Immature natural killer cell (primary cell): ENCODE results near the gene MYOM1. TPM values are rescaled to one million over a fixed set of nuclear protein-coding genes. Genes with fewer than 3 reads are reported as not detected.
A peak's percentile ranks its signal among the peaks of the same experiment; 100 is the strongest.
"Not testable (repeated sequence)": the region's sequence is repeated elsewhere in the genome, so short reads cannot be mapped to it uniquely, and the experiment has no call there.

ENCODE experiments used
- DNase-seq, 3 donors: peaks; one replicate each; pipeline ENCODE4 v3.0.0; 2022; ENCODE audit warnings: mixed read lengths in 1 of 3
- H3K27ac Mint-ChIP-seq, 6 donors: one replicate each; pipeline ENCODE4 v1.8.0; 2020; ENCODE audit warnings: mixed read lengths in 6 of 6, mild to moderate bottlenecking in 5 of 6, inconsistent platforms in 4 of 6, moderate library complexity in 3 of 6
- H3K27me3 Mint-ChIP-seq, 3 donors: one replicate each; pipeline ENCODE4 v1.8.0; 2020 to 2021; ENCODE audit warnings: low read depth in 3 of 3, mild to moderate bottlenecking in 3 of 3, mixed read lengths in 3 of 3, moderate library complexity in 3 of 3, inconsistent platforms in 1 of 3
- H3K36me3 Mint-ChIP-seq, 3 donors: one replicate each; pipeline ENCODE4 v1.8.0; 2020; ENCODE audit warnings: mixed read lengths in 3 of 3, inconsistent platforms in 2 of 3, mild to moderate bottlenecking in 2 of 3
- H3K4me1 Mint-ChIP-seq, 2 donors: one replicate each; pipeline ENCODE4 v1.8.0; 2020; ENCODE audit warnings: inconsistent platforms in 2 of 2, mild to moderate bottlenecking in 2 of 2, mixed read lengths in 2 of 2, moderate library complexity in 1 of 2
- H3K4me3 Mint-ChIP-seq, 5 donors: one replicate each; pipeline ENCODE4 v1.8.0; 2020; ENCODE audit warnings: mild to moderate bottlenecking in 5 of 5, mixed read lengths in 5 of 5, inconsistent platforms in 3 of 5, moderate library complexity in 3 of 5
- H3K9me3 Mint-ChIP-seq, 6 donors: one replicate each; pipeline ENCODE4 v1.8.0; 2020; ENCODE audit warnings: mild to moderate bottlenecking in 6 of 6, mixed read lengths in 6 of 6, inconsistent platforms in 4 of 6, moderate library complexity in 3 of 6
- polyA plus RNA-seq, 3 donors: library from polyadenylated mRNA; unstranded; fragments of 300-500 nt; fragmentation: Illumina TruSeq; gene quantifications; one replicate each; pipeline ENCODE4 v1.2.3, GENCODE V29; 2021

The MYOM1 gene
- polyA plus RNA-seq, 3 donors from 2014 or later: 0.72 to 1.2 TPM; not detected in 1

GRCh38 chr18:3044931-3045698, 174.7 kb downstream of the MYOM1 start:
- Mint-ChIP-seq H3K4me3 (no peak overlapping the region), H3K9me3 (no peaks in the 10 kb centered on the region), H3K27ac (no peak overlapping the region), H3K36me3 (no peaks in the 10 kb centered on the region), H3K27me3 (peaks cover 2 to 6% (median 3%) of the 10 kb centered on the region in 3 donors), H3K4me1 (peaks cover 0 to 3% of the 10 kb centered on the region in 2 donors)
- DNase-seq: no peak

DNA sequence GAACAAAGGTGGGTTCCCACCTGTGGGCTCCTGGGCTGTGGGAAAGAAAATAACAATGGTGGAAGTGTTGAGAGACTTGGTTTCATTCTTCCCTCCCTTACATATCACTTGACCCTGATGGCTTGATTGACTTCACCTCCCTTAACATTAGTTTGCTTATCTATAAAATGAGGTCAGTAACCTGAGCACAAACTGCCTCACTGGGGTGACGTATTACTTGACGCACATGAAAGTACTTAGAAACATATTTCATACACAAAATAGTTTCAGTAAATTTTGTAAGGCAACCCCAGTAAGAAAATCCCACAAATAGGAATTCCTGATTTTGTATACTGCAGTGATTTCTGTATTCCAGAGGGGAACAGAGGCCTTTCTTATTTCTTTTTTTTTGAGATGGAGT, 177.4 kb downstream of the MYOM1 start:
- H3K4me1 Mint-ChIP-seq: peaks cover 7 to 10% of the 10 kb centered on the region in 2 donors
- no peaks in the 10 kb centered on the region for H3K9me3 Mint-ChIP-seq
- H3K27ac Mint-ChIP-seq: no peak overlapping the region
- no peak for DNase-seq
- H3K27me3 Mint-ChIP-seq: peaks cover 2 to 3% (median 3%) of the 10 kb centered on the region in 3 donors
- no peak overlapping the region for H3K4me3 Mint-ChIP-seq
- no peaks in the 10 kb centered on the region for H3K36me3 Mint-ChIP-seq

- Mint-ChIP-seq H3K4me3 (no peak overlapping the region), H3K4me1 (peaks cover 7 to 13% of the 10 kb centered on the region in 2 donors), H3K36me3 (no peaks in the 10 kb centered on the region), H3K9me3 (no peaks in the 10 kb centered on the region), H3K27me3 (peaks cover 2 to 3% (median 3%) of the 10 kb centered on the region in 3 donors), H3K27ac (peak overlapping the region in 1 of 6 donors; percentile 26)
- no peak for DNase-seq
These were observed 177.9 kb downstream of the MYOM1 start for GRCh38 chr18:3041843-3042242.

GRCh38 chr18:3040881-3041280, 178.9 kb downstream of the MYOM1 start:
- H3K36me3 Mint-ChIP-seq: no peaks in the 10 kb centered on the region
- no peak overlapping the region for H3K4me3 Mint-ChIP-seq
- no peak for DNase-seq
- no peak overlapping the region for H3K27ac Mint-ChIP-seq
- no peaks in the 10 kb centered on the region for H3K9me3 Mint-ChIP-seq
- peaks cover 7 to 13% of the 10 kb centered on the region in 2 donors for H3K4me1 Mint-ChIP-seq
- H3K27me3 Mint-ChIP-seq: peaks cover 2 to 3% (median 3%) of the 10 kb centered on the region in 3 donors

DNA sequence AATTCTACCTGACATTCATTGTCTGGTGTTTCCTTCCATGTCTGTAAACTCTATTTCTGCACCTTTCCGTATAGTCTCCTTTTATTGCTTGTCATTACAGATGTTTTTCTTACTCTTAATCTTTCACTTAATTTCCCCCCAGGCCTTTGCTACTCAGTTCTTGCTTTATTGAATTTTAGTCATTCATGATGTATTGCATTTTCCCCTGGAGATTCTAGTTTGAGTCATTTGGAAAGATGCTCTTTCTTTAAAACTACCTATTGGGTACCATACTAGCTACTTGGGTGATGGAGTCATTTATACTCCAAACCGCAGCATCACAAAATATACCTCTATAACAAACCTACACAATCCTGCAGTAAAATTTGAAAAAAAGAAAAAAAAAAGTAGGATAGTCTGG, 179.6 kb downstream of the MYOM1 start:
- H3K4me3 Mint-ChIP-seq: no peak overlapping the region
- H3K36me3 Mint-ChIP-seq: no peaks in the 10 kb centered on the region
- H3K27ac Mint-ChIP-seq: no peak overlapping the region
- H3K27me3 Mint-ChIP-seq: peaks cover 2 to 3% (median 3%) of the 10 kb centered on the region in 3 donors
- peaks cover 7 to 13% of the 10 kb centered on the region in 2 donors for H3K4me1 Mint-ChIP-seq
- no peak for DNase-seq
- H3K9me3 Mint-ChIP-seq: no peaks in the 10 kb centered on the region

- Mint-ChIP-seq H3K27ac (peak overlapping the region in 4 of 6 donors; percentile 46 to 83 (median 78)), H3K4me1 (peaks cover 5 to 13% of the 10 kb centered on the region in 2 donors), H3K9me3 (no peaks in the 10 kb centered on the region), H3K27me3 (no peaks in the 10 kb centered on the region), H3K36me3 (no peaks in the 10 kb centered on the region), H3K4me3 (peak overlapping the region in 1 of 5 donors; percentile 16)
- peak in 1 of 3 donors; percentile 6 for DNase-seq
These were observed 182.3 kb downstream of the MYOM1 start for GRCh38 chr18:3037423-3037915.

DNA sequence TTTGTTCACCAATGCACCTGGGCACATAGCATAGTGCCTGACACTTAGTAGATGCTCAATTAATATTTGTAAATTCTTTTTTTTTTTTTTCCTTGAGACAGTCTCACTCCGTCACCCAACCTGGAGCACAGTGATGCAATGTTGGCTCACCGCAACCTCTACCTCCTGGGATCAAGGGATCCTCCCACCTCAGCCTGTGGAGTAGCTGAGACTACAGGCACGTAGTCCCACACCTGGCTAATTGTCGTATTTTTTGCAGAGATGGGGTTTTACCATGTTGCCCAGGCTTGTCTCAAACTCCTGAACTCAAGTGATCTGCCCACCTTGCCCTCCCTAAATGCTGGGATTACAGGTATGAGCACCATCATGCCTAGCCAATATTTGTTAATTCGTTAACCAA, 183.7 kb downstream of the MYOM1 start:
- Mint-ChIP-seq H3K4me3 (no peak overlapping the region), H3K27me3 (no peaks in the 10 kb centered on the region), H3K9me3 (no peaks in the 10 kb centered on the region), H3K36me3 (no peaks in the 10 kb centered on the region), H3K4me1 (peaks cover 5 to 13% of the 10 kb centered on the region in 2 donors), H3K27ac (peak overlapping the region in 1 of 6 donors; percentile 57)
- DNase-seq: no peak

DNA sequence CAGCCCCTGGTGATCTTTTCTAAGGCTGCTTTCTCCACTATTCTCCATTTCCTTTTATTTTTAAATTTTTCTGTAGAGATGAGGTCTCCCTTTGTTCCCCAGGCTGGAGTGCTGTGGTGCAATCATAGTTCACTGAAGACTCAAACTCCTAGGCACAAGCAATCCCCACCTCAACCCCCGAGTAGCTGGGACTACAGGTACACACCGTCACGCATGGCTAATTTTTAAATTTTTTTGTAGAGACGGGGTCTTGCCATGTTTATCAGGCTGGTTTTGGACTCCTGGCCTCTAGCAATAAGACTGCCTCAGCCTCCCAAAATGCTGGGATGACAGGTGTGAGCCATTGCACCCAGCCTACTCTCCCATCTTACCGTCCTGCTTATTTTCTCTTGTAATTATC, 184.1 kb downstream of the MYOM1 start:
- DNase-seq: no peak
- peak overlapping the region in 1 of 6 donors; percentile 57 for H3K27ac Mint-ChIP-seq

DNA sequence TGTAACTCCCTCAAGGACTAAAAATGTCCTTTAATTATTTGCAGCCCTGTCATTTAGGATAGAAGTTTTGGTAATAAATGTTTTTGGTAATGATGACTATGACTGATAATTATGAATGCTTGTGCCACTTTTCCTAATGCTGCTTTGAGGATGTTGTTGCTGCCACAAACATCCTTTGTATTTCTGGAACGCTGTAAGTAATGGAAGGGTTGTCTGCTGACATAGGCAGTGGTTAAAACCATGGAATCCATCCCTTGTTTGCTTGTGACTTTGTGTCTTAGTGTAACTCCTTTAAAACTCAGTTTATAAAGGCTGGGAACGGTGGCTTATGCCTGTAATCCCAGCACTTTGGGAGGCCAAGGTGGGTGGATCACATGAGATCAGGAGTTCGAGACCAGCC, 187.0 kb downstream of the MYOM1 start:
- Mint-ChIP-seq H3K27me3 (peaks cover 0 to 2% (median 0%) of the 10 kb centered on the region in 3 donors), H3K4me3 (no peak overlapping the region), H3K9me3 (no peaks in the 10 kb centered on the region), H3K4me1 (peaks cover 4 to 6% of the 10 kb centered on the region in 2 donors), H3K36me3 (no peaks in the 10 kb centered on the region), H3K27ac (no peak overlapping the region)
- no peak for DNase-seq

More for the DNA sequence above, 184.1 kb downstream of the MYOM1 start:
- H3K9me3 Mint-ChIP-seq: no peaks in the 10 kb centered on the region
- no peaks in the 10 kb centered on the region for H3K27me3 Mint-ChIP-seq
- H3K4me3 Mint-ChIP-seq: no peak overlapping the region
- no peaks in the 10 kb centered on the region for H3K36me3 Mint-ChIP-seq
- H3K4me1 Mint-ChIP-seq: peaks cover 5 to 13% of the 10 kb centered on the region in 2 donors

DNA sequence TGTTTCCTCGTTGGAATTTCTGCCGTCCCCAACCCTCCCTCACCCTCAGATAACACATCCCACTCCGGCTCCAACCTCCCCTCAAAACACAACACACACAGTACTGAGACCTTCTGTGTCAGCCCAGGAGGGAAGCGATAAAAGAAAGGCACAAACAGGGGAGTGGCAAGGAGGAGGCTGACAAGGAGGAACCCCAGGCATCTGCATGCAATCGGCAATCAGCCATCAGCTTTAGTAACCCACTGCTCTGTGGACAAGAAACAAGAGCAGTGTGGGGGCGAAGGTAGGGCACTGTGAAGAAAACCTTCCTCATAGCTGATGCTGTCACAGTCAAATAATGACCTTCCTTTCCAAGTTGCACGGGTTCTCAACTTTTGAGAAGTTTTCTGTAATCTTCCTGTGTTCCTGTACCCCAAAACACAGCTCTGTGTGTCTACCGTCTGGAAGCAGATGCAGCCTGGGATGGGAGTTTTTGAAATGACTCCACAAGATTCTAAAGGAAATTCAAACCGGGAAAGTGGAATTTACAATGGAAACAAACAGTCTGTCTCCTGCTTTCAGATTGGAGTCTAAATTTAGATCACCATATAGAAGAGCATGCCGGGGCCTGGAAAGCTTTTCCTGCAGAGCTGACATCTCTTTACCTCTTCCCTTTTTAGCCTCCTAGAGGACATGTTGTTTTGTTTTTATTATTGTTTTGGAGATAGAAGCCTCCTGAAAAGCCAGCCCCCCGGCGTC, 190.4 kb downstream of the MYOM1 start:
- Mint-ChIP-seq H3K4me1 (no peaks in the 10 kb centered on the region), H3K9me3 (no peaks in the 10 kb centered on the region), H3K36me3 (no peaks in the 10 kb centered on the region), H3K27ac (peak overlapping the region in 1 of 6 donors; percentile 49), H3K4me3 (no peak overlapping the region), H3K27me3 (peaks cover 0 to 2% (median 0%) of the 10 kb centered on the region in 3 donors)
- DNase-seq: no peak

GRCh38 chr18:3028115-3028514, 191.7 kb downstream of the MYOM1 start:
- DNase-seq, H3K27ac Mint-ChIP-seq, H3K36me3 Mint-ChIP-seq, H3K9me3 Mint-ChIP-seq, H3K27me3 Mint-ChIP-seq, H3K4me3 Mint-ChIP-seq, H3K4me1 Mint-ChIP-seq: not testable (repeated sequence)

DNA sequence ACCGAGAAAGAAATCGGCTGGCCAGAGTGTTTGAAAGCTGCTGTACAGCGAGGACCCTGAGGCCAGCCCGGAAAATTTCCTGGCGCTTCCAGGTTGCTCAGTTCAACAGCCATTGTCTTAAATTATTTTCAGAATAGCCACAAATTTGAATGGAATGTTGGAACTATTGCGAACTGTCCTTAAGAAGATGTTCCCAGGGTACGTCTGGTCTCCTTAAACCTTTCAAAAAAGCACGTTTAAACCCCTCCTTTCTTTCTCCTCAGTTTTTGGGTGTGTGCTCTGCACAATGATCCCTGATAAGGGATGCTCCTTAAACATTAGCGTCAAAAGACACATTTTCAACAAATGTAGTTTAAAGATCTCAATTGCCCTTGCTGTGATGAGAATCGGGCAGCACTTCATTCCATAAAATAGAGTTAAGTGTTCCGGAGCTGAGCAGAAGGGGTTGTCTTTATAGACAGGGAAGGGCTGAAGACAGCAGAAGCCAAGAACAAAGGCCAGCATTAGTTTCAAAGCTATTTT, 192.3 kb downstream of the MYOM1 start:
- Mint-ChIP-seq H3K4me1 (no peaks in the 10 kb centered on the region), H3K4me3 (no peak overlapping the region), H3K9me3 (no peaks in the 10 kb centered on the region), H3K27me3 (peaks cover 0 to 2% (median 0%) of the 10 kb centered on the region in 3 donors), H3K27ac (no peak overlapping the region), H3K36me3 (no peaks in the 10 kb centered on the region)
- DNase-seq: no peak

- Mint-ChIP-seq H3K27me3 (peaks cover 0 to 2% (median 0%) of the 10 kb centered on the region in 3 donors), H3K4me3 (no peak overlapping the region), H3K27ac (no peak overlapping the region), H3K4me1 (no peaks in the 10 kb centered on the region), H3K36me3 (no peaks in the 10 kb centered on the region), H3K9me3 (no peaks in the 10 kb centered on the region)
- no peak for DNase-seq
These were observed 194.2 kb downstream of the MYOM1 start for GRCh38 chr18:3025544-3025943.

GRCh38 chr18:3023603-3024002, 196.2 kb downstream of the MYOM1 start:
- H3K27ac Mint-ChIP-seq, H3K27me3 Mint-ChIP-seq, H3K4me1 Mint-ChIP-seq, H3K36me3 Mint-ChIP-seq, DNase-seq, H3K9me3 Mint-ChIP-seq, H3K4me3 Mint-ChIP-seq: not testable (repeated sequence)
